ENCODE data around the gene RAB6A.
"Not testable (repeated sequence)": the region's sequence is repeated elsewhere in the genome, so short reads cannot be mapped to it uniquely, and the experiment has no call there.

RAB6A gene

DNA sequence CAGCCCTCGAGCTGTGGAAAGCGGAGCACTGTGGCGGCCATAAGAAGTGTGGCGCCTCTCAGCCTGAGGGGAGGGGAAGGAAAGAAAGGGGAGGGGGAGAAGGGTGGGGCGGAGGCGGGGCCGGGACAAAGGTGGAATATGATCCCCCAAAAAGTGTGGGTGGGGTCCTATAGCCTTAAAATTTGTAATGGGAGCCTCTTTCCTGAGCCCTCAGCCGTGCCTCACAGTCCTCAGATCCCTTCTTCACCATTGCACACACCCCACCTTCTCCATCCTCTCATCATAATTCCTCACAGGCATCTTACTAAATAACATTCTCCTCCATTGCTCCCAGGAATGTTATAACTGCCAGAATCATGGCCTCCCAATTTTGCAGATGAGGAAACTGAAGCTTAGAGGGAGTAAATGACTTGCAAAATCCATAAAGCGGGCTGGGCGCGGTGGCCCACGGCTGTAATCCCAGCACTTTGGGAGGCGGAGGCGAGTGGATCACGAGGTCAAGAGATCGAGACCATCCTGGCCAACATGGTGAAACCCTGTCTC lies 600 bp upstream of the RAB6A start:
- DNase-seq = no peak

DNA sequence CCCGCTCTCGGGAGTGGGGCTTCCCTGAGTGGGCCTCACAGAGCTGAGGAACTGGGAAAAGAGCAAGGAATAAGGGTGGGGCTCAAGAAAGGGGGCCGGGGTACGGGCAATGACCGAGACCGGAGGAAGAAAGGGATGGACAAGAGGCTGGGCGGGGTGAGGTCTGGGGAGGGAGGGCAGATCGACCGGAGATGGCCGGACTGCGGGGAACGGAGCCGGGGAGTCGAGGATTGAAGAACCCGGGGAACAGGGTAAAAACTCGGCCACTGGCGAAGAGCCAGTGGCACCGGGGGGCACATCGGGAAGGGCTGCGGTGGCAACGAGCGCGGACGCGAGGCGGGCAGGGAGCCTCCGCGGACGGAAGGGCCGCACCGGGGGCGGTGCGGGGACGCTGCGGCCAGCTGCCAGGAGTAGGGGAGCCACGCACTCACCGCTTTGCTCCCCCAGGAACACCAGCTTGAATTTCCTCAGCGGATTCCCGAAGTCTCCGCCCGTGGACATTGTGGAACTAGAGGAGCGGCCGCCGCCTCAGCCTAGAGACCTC lies 667 bp downstream of the RAB6A start:
- DNase-seq = no peak

DNA sequence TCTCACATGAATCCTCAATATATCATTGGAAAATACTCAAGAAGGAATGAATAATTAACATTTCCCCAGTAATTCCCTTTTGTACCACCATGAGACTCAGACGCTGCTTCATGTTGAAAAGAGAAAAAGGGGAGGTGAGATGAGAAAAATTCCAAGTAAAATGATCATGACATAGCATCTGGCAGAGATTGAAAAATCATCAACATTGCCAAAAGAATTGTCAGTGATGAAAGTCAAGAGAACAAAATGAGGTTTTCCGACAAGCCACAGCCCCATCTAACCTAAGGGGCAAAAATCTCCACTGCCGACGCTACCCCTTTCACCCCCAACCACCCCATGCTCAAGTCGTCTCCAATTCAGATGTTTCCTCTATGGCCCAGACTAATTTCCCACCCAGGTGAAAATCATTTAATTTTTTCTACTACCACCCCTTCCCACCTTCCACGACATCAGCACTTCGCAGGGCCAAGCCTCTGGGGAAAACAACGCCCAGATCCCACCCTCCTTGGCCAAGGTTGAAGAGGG lies 1.2 kb downstream of the RAB6A start:
- DNase-seq = no peak

DNA sequence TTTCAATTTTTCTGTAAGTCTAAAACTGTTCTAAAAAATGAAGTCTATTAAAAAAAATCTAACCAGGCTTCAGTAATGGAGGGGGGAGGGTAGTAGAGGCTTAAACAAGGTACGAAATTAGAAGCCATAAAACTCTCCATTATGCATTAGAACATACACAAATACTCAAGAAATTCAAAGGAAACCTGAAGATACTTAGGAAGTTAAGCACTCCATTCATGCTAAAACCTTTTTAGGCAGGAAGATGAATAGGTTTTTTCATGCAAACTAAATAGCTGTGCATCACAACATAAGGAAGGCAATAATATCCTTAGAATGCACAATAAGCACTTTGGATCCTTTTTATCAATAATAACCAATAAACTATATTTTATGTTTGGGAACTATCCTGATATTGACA lies 2.4 kb downstream of the RAB6A start:
- DNase-seq = no peak

DNA sequence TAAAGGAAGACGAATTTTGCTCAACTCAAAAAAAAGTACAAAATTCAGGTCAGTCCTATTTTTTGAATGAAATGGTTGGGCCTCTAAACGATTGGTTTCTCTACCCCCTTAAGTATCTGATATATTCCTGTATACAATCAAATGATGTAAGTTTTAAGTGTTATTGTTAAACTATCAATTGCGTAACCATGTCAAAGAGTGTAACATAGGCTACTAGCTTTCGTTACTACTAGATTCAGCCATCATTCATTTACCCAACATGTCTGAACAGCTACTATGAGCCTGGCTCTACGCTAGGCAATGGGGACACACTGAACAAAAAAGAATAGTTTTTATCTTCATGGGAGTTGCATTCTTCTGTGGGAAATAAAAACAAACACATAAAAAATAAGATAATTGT lies 3.3 kb downstream of the RAB6A start:
- no peak for DNase-seq

DNA sequence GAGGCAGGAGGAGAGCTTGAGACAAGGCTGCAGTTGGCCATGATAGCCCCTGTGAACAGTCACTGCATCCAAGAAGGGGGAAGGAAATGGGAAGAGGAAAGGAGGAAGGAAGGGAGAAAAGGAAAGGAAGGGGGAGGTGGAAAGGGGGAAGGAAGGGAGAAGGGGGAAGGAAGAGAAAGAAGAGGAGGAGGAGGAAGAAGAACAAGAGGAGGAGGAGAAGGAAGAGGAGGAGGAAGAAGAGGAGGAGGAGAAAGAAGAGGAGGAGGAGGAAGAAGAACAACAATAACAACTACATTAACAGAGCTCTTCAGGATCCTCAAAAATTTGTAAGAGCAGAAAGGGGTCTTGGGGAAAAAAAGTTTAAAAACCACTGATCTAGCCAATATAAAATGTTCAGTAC lies 5.2 kb downstream of the RAB6A start:
- DNase-seq = no peak

DNA sequence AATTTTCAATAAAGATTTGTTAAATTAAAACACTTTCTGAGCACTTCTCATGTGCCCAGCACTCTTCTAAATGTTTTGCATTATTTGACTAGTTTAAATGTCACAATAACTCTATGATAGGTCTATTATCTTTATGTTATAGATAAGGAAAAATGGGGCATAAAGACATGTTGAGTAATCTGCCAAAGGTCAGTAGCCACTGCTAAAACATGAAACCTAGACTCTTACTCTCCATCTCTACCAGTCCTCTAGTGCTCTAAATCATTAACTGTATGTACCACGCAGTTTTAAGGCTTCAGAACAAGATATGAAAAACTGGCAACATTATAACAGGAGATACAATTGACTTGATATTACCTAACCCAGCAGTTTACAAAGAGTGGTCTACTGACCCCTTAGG lies 6.9 kb downstream of the RAB6A start:
- no peak for DNase-seq

DNA sequence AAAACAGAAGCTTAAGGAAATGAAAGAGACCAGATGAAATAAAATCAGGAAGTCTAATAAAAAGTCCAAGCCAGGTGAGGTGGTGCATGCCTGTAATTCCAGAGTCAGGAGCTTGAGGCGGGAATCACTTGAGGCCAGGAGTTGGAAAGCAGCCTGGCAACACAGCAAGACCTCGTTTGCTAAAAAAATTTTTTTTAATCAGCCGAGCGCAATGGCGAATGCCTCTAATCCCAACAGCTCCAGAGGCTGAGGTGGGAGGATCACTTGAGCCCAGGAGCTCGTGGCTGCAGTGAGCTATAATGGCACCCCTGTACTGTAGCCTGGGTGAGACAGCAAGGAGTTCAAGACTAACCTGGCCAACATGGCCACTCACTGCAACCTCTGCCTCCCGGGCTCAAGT lies 8.0 kb downstream of the RAB6A start:
- no peak for DNase-seq

DNA sequence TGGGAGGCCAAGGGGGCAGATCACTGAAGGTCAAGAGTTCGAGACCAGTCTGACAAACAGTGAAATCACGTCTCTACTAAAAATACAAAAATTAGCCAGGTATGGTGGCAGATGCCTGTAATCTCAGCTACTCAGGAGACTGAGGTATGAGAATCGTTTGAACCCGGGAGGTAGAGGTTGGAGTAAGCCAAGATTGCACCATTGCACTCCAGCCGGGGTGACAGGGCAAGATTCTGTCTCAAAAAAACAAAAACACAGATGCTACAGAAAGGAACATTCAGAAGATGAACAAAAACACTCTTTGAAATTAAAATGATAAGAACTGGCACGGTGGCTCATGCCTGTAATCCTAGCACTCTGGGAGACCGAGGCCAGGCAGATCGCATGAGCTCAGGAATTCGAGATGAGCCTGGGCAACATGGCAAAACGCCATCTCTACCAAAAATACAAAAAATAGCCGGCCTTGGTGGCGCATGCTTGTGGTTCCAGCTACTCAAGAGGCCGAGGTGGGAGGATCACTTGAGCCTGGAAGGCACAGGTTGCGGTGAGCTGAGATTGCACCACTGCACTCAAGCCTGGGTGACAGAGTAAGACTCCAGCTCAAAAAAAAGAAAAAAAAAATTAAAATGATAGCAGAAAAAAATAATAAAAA lies 8.5 kb downstream of the RAB6A start:
- DNase-seq = no peak

DNA sequence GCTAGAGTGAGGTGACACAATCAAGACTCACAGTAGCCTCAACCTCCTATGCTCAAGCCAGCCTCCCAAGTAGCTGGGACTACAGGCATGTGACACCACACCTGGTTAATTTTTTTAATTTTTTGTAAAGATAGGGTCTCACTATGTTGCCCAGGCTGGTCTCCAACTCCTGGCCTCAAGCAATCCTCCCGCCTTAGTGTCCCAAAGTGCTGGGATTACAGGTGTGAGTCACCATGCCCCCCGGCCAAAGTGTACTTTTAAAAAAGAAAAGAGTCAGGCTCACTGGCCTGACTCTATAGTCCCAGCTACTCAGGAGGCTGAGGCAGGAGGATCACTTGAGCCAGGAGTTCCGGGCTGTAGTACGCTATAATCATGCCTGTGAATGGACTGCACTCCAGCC lies 10.0 kb downstream of the RAB6A start:
- DNase-seq = not testable (repeated sequence)

DNA sequence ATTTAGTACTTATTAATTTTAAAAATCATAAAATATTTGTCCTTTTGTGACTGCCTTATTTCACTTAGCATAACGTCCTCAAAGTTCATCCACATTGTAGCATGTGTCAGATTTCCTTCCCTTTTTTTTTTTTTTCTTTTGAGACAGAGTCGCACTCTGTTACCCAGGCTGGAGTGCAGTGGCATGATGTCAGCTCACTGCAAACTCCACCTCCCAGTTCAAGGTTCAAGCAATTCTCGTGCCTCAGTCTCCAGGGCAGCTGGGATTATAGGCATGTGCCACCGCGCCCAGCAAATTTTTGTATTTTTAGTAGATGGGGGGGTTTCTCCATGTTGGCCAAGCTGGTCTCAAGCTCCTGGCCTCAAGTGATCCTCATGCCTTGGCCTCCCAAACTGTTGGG lies 10.6 kb downstream of the RAB6A start:
- DNase-seq = no peak

DNA sequence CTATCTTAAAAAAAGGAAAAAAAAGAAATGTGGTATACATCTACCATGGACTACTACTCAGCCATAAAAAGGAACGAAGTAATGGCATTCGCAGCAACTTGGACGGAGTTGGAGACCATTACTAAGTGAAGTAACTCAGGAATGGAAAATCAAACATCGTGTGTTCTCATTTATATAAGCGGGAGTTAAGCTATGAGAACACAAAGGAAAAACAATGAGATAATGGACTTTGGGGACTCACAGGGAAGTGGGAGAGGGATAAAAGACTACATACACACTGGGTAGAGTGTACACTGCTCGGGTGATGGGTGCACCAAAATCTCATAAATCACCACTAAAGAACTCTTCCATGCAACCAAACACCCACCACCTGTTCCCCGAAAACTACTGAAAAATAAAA lies 11.8 kb downstream of the RAB6A start:
- DNase-seq = no peak

DNA sequence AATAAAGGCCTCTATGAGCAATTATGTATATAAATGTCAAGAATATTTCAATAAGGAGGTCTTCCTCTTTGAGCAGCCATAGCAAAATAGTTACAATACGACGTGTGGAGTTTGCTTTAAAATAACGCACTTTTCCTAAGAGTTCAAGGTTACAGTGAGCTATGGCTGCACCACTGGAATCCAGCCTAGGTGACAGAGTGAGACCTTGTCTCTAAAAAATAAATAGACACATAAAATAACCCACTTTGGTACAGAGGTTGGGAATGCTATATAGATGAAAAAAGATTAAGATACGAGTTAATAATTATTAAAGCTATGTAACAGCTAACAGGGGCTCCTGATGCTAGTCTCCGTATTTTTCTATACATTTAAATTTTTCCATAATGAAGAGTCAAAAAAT lies 12.6 kb downstream of the RAB6A start:
- no peak for DNase-seq

DNA sequence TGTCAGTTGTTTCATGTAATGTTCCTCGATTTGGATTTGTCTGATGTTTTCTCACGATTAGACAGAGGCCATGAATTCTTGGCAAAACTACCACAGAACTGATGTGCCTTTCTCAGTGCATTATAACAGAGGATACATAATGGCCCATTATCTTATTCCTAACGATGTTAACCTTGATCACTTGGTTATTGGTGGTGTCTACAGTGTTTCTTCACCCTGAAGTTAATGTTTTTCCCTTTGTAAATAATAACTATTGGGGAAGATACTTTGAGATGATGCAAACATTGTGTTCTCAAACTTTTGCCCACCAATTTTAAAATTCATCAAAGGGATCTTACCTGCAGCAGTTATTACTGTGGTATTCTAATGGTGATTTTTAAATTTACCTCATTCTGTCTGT lies 13.1 kb downstream of the RAB6A start:
- DNase-seq = no peak

DNA sequence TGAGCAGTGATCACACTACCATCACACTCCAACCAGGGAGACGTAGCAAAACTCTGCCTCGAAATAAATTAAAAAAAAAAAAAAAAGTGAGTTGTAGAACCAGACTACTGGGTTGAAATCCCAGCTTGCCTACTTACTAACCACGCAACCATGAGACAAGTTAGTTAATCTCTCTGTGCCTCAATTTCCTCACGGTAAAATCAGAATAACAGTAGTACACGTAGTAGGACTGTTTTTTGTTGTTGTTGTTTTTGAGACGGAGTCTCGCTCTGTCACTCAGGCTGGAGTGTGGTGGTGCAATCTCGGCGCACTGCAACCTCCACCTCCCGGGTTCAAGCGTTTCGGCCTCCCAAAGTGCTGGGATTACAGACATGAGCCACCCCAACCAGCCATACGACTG lies 14.2 kb downstream of the RAB6A start:
- DNase-seq = no peak

DNA sequence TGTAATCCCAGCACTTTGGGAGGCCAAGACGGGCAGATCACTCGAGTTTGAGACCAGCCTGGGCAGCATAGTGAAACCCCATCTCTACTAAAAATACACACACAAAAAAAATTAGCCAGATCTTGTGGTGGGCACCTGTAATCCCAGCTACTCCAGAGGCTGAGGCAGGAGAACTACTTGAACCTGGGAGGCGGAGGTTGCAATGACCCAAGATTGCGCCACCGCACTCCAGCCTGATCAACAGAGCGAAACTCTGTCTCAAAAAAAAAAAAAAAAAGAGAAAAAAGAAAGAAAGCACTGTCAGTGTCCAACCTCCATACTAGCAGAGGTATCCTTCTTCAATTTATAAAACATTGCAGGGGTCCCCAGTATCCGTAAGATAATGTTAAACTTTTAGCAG lies 17.8 kb downstream of the RAB6A start:
- no peak for DNase-seq

DNA sequence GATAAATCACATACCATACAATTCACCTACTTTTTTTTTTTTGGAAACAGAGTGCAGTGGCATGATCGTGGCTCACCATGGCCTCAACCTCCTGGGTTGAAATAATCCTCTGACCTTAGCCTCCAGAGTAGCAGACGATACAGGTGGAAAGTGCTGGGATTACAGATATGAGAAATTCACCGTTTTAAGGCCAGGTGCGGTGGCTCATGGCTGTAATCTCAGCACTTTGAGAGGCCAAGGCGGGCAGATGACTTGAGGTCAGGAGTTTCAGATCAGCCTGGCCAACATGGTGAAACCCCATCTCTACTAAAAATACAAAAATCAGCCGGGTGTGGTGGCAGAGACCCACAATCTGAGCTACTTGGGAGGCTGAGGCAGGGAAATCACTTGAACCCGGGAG lies 24.9 kb downstream of the RAB6A start:
- not testable (repeated sequence) for DNase-seq

DNA sequence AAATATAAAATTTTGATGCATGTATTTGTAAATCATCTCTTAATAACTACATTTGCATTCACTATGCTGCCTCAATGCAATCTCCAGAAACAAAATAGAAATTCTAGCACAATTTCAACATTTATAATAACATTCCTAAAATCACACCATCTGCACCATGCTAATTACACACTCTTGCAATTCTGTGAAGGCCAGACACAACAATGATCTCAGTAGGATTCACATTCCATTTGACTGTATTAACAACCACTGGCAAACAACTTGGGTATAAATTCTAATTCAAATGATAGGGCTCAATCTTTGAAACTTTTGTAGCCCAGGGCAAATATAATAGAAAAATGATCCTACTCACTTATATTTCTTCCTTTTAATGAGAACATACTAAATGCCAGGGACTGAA lies 25.9 kb downstream of the RAB6A start:
- no peak for DNase-seq

DNA sequence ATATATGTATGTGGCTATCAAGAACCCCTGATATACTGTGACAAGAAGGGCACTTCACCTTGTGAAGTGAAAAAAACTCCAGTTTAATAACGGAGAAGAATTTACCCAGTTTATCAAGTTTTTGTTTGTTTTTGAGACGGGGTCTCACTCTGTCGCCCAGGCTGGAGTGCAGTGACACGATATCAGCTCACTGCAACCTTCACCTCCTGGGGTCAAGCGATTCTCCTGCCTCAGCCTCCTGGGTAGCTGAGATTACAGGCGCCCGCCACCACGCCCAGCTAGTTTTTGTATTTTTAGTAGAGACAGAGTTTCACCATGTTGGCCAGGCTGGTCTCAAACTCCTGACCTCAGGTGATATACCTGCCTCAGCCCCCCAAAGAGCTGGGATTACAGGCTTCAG lies 26.9 kb downstream of the RAB6A start:
- DNase-seq = not testable (repeated sequence)

DNA sequence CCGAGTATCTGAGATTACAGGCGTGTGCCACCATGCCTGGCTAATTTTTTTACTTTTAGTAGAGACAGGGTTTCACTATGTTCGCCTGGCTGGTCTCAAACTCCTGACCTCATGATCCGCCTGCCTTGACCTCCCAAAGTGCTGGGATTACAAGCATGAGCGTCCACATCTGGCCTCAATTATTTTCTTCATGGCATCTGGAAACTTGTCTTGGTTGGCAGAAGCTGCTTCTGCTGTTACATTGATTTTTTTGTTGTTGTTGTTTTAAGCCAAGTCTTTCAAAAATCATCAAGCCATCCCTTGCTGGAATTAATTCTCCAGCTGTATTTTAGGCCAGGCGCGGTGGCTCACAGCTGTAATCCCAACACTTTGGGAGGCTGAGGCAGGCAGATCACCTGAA lies 27.9 kb downstream of the RAB6A start:
- DNase-seq = not testable (repeated sequence)

DNA sequence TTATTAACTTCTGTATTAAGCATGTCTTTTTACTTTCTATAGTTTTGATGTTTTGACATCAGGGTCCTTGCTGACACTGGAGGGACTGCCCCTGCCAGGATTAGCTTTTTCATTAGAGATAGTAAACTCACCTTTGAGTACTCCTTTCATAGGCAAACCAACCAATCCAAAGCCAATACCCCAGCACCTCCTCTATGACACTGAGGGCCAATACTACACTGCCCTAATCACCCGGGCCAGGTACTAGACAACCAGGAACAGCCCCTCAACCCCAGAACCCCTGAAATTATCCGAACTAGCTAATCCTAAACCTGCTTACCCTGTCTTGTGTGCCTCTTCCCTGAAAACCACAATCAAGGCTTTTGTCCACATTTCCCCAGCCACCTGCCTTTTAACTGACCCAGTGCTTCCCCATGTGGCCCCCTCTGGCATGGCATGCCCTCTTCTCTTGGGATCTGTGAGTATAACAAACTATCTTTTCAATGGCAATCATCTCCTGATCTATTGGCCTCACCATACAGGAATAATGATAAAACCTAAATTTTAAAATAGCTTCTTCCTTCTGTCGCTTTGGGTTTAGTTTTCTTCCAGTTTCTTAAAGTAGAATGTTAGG lies 31.2 kb downstream of the RAB6A start:
- DNase-seq = no peak

DNA sequence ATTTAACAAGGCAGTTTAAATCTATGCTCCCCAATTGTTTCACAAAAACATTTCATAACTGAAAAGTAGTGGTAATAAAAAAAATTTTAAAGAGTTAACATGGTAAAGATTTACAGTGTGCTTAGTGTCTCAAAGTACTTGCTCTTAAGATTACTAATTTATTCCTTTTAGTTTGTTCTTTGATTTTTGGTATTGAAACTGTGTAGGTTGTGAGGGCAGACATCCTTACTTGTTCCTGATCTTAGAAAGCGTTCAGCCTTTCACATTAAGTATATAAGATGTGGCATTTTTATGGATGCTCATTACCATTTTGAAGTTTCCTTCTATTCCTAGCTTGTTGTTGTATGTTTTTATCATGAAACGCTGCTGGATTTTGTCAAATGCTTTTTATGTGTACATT lies 32.9 kb downstream of the RAB6A start:
- no peak for DNase-seq

DNA sequence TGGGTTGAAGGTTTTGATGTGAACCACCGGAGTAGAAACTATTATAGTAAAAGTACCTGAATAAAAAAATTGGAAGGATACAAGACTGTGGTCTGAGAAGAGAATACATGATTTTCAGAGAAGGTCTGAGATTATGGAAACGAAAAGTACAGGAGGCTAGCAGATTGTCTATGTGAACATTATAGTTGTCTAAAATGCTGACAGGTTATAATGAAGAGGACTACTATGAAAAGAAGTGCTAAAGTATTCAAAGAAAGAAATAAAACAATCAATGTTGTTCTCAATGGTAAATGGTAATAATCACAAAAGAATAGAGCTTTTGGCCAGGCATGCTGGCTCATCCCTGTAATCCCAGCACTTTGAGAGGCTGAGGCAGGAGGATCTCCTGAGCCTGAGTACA lies 34.0 kb downstream of the RAB6A start:
- DNase-seq = no peak

DNA sequence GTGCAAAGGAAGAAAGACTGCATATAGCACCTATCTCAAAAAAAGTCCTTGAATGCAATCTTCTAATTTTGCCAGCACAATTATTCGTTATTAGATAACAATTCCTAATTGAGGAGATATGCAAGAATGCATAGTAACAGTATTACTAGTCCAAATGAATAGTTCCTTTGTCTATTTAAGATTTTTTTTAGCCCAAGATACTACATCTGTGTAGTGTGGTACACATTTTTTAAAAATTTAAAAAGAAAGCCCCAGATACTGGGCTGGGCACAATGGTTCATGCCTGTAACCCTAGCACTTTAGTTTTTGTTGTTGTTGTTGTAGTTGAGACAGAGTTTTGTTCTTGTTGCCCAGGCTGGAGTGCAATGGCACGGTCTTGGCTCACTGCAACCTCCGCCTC lies 43.7 kb downstream of the RAB6A start:
- DNase-seq = no peak

Data from NCI-H526 treated with DMSO at 0.1 percent for 48 hours (cell line).